GM12878 (cell line): ENCODE results near the gene FAM118A. TPM values are rescaled to one million over a fixed set of nuclear protein-coding genes. Genes with fewer than 3 reads are reported as not detected.

Source experiments
- ATAC-seq: fragments of 200-7000 bp; cut with Tn5 transposase; 3 replicates; pipeline ENCODE4 v1.9.1; 2020; ENCODE audit warnings: mild to moderate bottlenecking, moderate library complexity
- BruUV-seq: library from RNA; stranded (reverse); fragments of 400-500 nt; replicated peaks from 2 replicates; lab custom pipeline; 2021; lab: Mats Ljungman, UMichigan
- CTCF ChIA-PET: fragments of 300-600 bp; sonication (Branson Sonifier 250); formaldehyde crosslinking; extraction: SDS; loops from one replicate; lab custom pipeline; 2021; ENCODE audit warnings: inconsistent platforms; lab: Yijun Ruan, JAX
- POLR2A ChIA-PET: fragments of 350-600 bp; formaldehyde crosslinking; extraction: SDS; loops from one replicate; lab custom pipeline; 2021; ENCODE audit warnings: inconsistent platforms; lab: Charles Lee
- RAD21 ChIA-PET: fragments of 300-600 bp; sonication (Branson Sonifier 250); formaldehyde crosslinking; loops from one replicate; lab custom pipeline; 2023; ENCODE audit warnings: antibody characterized with exemption; ENCODE audit not compliant: unreplicated experiment; lab: Charles Lee
- SMC1A ChIA-PET: fragments of 300-600 bp; sonication (Branson Sonifier 250); formaldehyde crosslinking; loops from one replicate; lab custom pipeline; 2023; ENCODE audit not compliant: unreplicated experiment, uncharacterized antibody; lab: Charles Lee
- DNase-seq: peaks from one replicate; pipeline ENCODE4 v3.0.0-alpha.2; 2011; ENCODE audit warnings: low read depth, low spot score
- FAIRE-seq: peaks from 3 replicates; lab custom pipeline; 2011; peaks lifted over from hg19 to GRCh38; lab: Jason Lieb, UNC
- H2AFZ ChIP-seq: 2 replicates; pipeline ENCODE4 v1.6.0; 2011; ENCODE audit warnings: low read depth, low read length, control low read depth; ENCODE audit not compliant: control insufficient read depth
- H3K27ac ChIP-seq: 2 replicates; pipeline ENCODE4 v1.5.1; 2011; ENCODE audit warnings: control low read depth; ENCODE audit not compliant: control insufficient read depth, insufficient read depth
- H3K27me3 ChIP-seq, 2 experiments: replicated peaks in 1 of 2; 2 replicates each; pipeline versions ENCODE4 v1.6.0 to v1.6.1; 2011; ENCODE audit warnings: low read length in 1 of 2; ENCODE audit not compliant: control insufficient read depth in 2 of 2, insufficient read depth in 2 of 2
- H3K36me3 ChIP-seq, 2 experiments: 2 replicates each; pipeline ENCODE4 v1.5.1; 2011; ENCODE audit warnings: low read length in 1 of 2; ENCODE audit not compliant: control insufficient read depth in 2 of 2, insufficient read depth in 2 of 2
- H3K4me1 ChIP-seq: 2 replicates; pipeline ENCODE4 v1.6.1; 2011; ENCODE audit warnings: mild to moderate bottlenecking, low read length, moderate library complexity, mixed read lengths; ENCODE audit not compliant: control insufficient read depth, insufficient read depth
- H3K4me2 ChIP-seq: 2 replicates; pipeline ENCODE4 v1.6.0; 2011; ENCODE audit warnings: control low read depth; ENCODE audit not compliant: control insufficient read depth, insufficient read depth
- H3K4me3 ChIP-seq: fragments of 200-600 bp; sonication (generic); 2 replicates; pipeline ENCODE4 v1.5.1; 2016
- H3K79me2 ChIP-seq: 2 replicates; pipeline ENCODE4 v1.6.0; 2011; ENCODE audit warnings: low read length; ENCODE audit not compliant: control insufficient read depth, insufficient read depth
- H3K9ac ChIP-seq: 2 replicates; pipeline ENCODE4 v1.8.0; 2011; ENCODE audit warnings: low read length, control low read depth, mixed read lengths; ENCODE audit not compliant: control insufficient read depth, insufficient read depth
- H3K9me3 ChIP-seq: replicated peaks from 3 replicates; pipeline ENCODE4 v1.5.1; 2011; ENCODE audit warnings: mild to moderate bottlenecking, low read length; ENCODE audit not compliant: control insufficient read depth, insufficient read depth
- H4K20me1 ChIP-seq: 2 replicates; pipeline ENCODE4 v1.6.0; 2011; ENCODE audit not compliant: control insufficient read depth, insufficient read depth
- JUNB ChIP-seq: IDR thresholded peaks from 2 replicates; pipeline ENCODE4 v1.6.1; 2016; ENCODE audit warnings: antibody characterized with exemption, mild to moderate bottlenecking
- NFYA ChIP-seq: IDR thresholded peaks from 2 replicates; pipeline ENCODE4 v1.6.1; 2011; ENCODE audit warnings: low read depth, mild to moderate bottlenecking, low read length, improper control_type of control experiment, borderline replicate concordance
- RFX5 ChIP-seq: IDR thresholded peaks from 2 replicates; pipeline ENCODE4 v1.6.1; 2011; ENCODE audit warnings: low read depth, low read length, improper control_type of control experiment
- SMAD1 ChIP-seq: fragments of 450-650 bp; IDR thresholded peaks from 2 replicates; pipeline ENCODE4 v1.6.1; 2018; ENCODE audit warnings: mild to moderate bottlenecking, low read depth; ENCODE audit not compliant: partially characterized antibody
- SMARCA5 ChIP-seq: fragments of 450-650 bp; IDR thresholded peaks from 2 replicates; pipeline ENCODE4 v1.6.1; 2017; ENCODE audit warnings: mild to moderate bottlenecking
- SRF ChIP-seq, 2 experiments: IDR thresholded peaks; 2 replicates each; pipeline ENCODE4 v1.6.1; 2011; ENCODE audit warnings: low read depth in 2 of 2, low read length in 2 of 2, mild to moderate bottlenecking in 1 of 2, moderate library complexity in 1 of 2
- TBL1XR1 ChIP-seq: IDR thresholded peaks from 2 replicates; pipeline ENCODE4 v1.6.1; 2012; ENCODE audit warnings: low read depth, low read length, improper control_type of control experiment
- YY1 ChIP-seq: IDR thresholded peaks from 2 replicates; pipeline ENCODE4 v1.6.1; 2011; ENCODE audit warnings: low read depth, mild to moderate bottlenecking, low read length
- WGBS: methylation state at CpG from one replicate; pipeline ENCODE4 v1.1.6; 2016; ENCODE audit warnings: low lambda C conversion rate; ENCODE audit not compliant: insufficient replicate concordance, insufficient coverage; ENCODE audit errors: missing lambda C conversion rate; 5-methylcytosine and 5-hydroxymethylcytosine counted together
- in situ Hi-C: fragments of 300-500 bp; cut with MboI; formaldehyde crosslinking; loops from 9 replicates; pipeline ENCODE4 v1.14.3; 2018; ENCODE audit warnings: mixed read lengths
- intact Hi-C: fragments of 100-400 bp; cut with micrococcal nuclease; formaldehyde crosslinking; loops from one replicate; pipeline ENCODE4 v1.14.2; 2022; ENCODE audit not compliant: unreplicated experiment
- polyA plus RNA-seq, 11 experiments: library from polyadenylated mRNA; depleted of rRNA in 4 of 11; unstranded in 6 of 11; stranded (reverse) in 5 of 11; fragments of >200 nt; fragmentation: Nextera tagmentation in 4 of 11; fragmentation: Illumina TruSeq in 1 of 11; extraction: Ambion mirVana in 4 of 11; extraction: Trizol in 1 of 11; gene quantifications; 1 replicate in 1 of 11; 2 replicates in 10 of 11; pipeline versions ENCODE4 v1.2.1 to v1.2.3, GENCODE V29; 2011 to 2016; ENCODE audit warnings: inconsistent platforms in 2 of 11, missing spikeins in 2 of 11, low read depth in 1 of 11
- total RNA-seq, 4 experiments: library from RNA; depleted of rRNA in 3 of 4; stranded (reverse); fragments of >200 nt in 3 of 4; fragmentation: Illumina TruSeq in 1 of 4; extraction: Trizol in 1 of 4; gene quantifications; 2 replicates each; pipeline versions ENCODE4 v1.2.1 to v1.2.3, GENCODE V29; 2013 to 2021

FAM118A gene
- total and polyA plus RNA-seq, 10 of the 15 experiments (the other 5 are each of a cell fraction or from before 2014, with no cell fraction given), result 17.4 to 332 (median 56.6) TPM

DNA sequence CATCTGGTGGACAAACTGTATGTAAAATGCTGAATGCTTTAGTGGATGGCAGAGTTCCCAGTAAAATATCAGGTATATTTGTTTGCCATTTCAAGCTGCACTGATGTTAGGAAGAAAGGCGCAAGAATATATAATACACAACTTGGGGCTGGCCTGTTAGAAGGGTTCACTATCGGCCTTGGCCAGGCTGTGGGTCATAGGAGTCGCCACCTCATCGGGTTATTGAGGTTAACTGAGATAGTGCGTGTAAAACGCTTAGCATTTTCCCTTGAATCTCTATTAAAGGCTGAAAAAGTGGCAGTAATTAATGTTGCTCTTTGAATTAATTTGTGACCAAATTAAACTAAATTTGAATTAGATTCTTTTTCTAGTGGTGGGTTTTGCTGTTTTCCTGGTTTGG, 5.1 kb downstream of the FAM118A start:
- in situ Hi-C loops, result no loop called here
- Histone ChIP-seq H3K4me1 (peaks cover 33% of the 10 kb centered on the region), H3K27ac (no peak overlapping the region), H3K79me2 (peaks cover 20% of the 10 kb centered on the region), H3K36me3 (no peaks in the 10 kb centered on the region), H3K4me3 (no peak overlapping the region), H3K4me2 (no peak overlapping the region), H3K9ac (no peak overlapping the region), H3K9me3 (no peaks in the 10 kb centered on the region), H3K27me3 (no peaks in the 10 kb centered on the region), H2AFZ (no peak overlapping the region), H4K20me1 (peaks cover 3% of the 10 kb centered on the region; the same call in 1 of the 2 replicates)
- POLR2A ChIA-PET, result no interaction called here
- 97% methylated on average over 6 of the region's 6 CpGs for WGBS
- DNase-seq (no peak), FAIRE-seq (no peak), ATAC-seq (no peak)
- CTCF ChIA-PET, result no interaction called here
- RAD21 ChIA-PET, result no interaction called here
- intact Hi-C loops, result loop anchor here (5.0 kb wide), 1 partner anchor 32 kb away; the partner anchor contains the start of gene UPK3A
- no TSS peak for BruUV-seq
- SMC1A ChIA-PET, result interaction anchor here (0.7 kb wide), 1 partner anchor 43 kb away, joined by 3 read pairs; no protein-coding TSS in a partner anchor
- no peak for TF ChIP-seq RFX5
- TF ChIP-seq SMARCA5, result no peak
- no peak for TF ChIP-seq SMAD1
- TF ChIP-seq JUNB, result no peak
- TF ChIP-seq YY1, result no peak
- no peak for TF ChIP-seq TBL1XR1
- no peak for TF ChIP-seq NFYA
- no peak for TF ChIP-seq SRF (IDR thresholded peaks at IDR 0.05; ENCODE audit: low read depth in 2 of 2, low read length in 2 of 2)
